Measurements from ENCODE around the gene SIRPB2. TPM values are rescaled to one million over a fixed set of nuclear protein-coding genes. Genes with fewer than 3 reads are reported as not detected.

The SIRPB2 gene
- total and polyA plus RNA-seq, 2 donors (not counting 1 experiment from before 2014, with no cell fraction given): not detected

DNA sequence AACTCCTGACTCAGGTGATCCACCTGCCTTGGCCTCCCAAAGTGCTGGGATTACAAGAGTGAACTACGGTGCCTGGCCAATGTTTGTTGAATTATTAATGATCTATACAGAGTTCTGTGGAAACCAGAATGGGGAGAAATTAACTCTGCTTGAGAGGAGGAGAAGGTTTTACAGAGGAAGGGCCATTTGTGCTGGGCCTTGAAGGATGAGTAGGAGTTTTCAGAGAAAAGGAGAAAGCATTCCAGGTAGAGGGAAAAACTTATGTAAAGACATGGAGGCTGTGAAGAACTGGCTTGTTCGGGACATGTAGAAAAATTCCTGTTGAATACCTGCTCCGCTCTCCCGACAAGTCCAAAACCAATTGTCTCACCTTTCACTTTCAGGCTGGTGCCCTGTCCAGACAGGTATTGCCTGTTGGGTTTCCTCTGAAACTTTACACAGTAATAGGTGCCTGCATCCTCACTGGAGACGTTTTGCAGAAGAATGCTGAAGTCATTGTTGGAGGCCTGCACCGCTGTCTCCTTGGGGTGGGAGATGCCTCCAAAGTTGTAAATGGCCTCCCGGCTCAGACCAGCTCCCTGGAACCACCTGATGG, 13.2 kb downstream of the SIRPB2 start:
- no peak for DNase-seq (ENCODE audit: low read depth in 2 of 2)
- Histone ChIP-seq H3K4me2 (ENCODE audit: extremely low read depth, insufficient read depth, low read length) (no peak overlapping the region), H3K4me1 (ENCODE audit: control insufficient read depth, extremely low read depth, insufficient read depth, low read length) (no peaks in the 10 kb centered on the region), H3K9me3 (ENCODE audit: control insufficient read depth, insufficient read depth, low read depth, low read length) (no peaks in the 10 kb centered on the region), H4K20me1 (ENCODE audit: control insufficient read depth, extremely low read depth, insufficient read depth, low read length) (no peaks in the 10 kb centered on the region), H3K9ac (ENCODE audit: insufficient read depth, low read length) (no peak overlapping the region), H3K36me3 (ENCODE audit: control insufficient read depth, insufficient read depth, low read length) (no peaks in the 10 kb centered on the region), H3K27me3 (ENCODE audit: control insufficient read depth, insufficient read depth, low read length) (peaks cover 7% of the 10 kb centered on the region), H3K79me2 (ENCODE audit: control insufficient read depth, insufficient read depth, low read length) (no peaks in the 10 kb centered on the region), H3K27ac (ENCODE audit: insufficient read depth, low read length) (no peak overlapping the region), H3K4me3 (replicated peaks in 1 of 4; ENCODE audit: control extremely low read depth in 1 of 4, insufficient read depth in 1 of 4, low read depth in 3 of 4, low read length in 4 of 4) (no peak overlapping the region), H2AFZ (ENCODE audit: low read length) (no peak overlapping the region)
- TF ChIP-seq, protein P1, sequence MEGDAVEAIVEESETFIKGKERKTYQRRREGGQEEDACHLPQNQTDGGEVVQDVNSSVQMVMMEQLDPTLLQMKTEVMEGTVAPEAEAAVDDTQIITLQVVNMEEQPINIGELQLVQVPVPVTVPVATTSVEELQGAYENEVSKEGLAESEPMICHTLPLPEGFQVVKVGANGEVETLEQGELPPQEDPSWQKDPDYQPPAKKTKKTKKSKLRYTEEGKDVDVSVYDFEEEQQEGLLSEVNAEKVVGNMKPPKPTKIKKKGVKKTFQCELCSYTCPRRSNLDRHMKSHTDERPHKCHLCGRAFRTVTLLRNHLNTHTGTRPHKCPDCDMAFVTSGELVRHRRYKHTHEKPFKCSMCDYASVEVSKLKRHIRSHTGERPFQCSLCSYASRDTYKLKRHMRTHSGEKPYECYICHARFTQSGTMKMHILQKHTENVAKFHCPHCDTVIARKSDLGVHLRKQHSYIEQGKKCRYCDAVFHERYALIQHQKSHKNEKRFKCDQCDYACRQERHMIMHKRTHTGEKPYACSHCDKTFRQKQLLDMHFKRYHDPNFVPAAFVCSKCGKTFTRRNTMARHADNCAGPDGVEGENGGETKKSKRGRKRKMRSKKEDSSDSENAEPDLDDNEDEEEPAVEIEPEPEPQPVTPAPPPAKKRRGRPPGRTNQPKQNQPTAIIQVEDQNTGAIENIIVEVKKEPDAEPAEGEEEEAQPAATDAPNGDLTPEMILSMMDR (conservative IDR thresholded peaks at IDR 0.05 in 1 of 2, IDR thresholded peaks at IDR 0.05 in 1 of 2; ENCODE audit: low read depth in 1 of 2, low read length in 2 of 2): no peak

DNA sequence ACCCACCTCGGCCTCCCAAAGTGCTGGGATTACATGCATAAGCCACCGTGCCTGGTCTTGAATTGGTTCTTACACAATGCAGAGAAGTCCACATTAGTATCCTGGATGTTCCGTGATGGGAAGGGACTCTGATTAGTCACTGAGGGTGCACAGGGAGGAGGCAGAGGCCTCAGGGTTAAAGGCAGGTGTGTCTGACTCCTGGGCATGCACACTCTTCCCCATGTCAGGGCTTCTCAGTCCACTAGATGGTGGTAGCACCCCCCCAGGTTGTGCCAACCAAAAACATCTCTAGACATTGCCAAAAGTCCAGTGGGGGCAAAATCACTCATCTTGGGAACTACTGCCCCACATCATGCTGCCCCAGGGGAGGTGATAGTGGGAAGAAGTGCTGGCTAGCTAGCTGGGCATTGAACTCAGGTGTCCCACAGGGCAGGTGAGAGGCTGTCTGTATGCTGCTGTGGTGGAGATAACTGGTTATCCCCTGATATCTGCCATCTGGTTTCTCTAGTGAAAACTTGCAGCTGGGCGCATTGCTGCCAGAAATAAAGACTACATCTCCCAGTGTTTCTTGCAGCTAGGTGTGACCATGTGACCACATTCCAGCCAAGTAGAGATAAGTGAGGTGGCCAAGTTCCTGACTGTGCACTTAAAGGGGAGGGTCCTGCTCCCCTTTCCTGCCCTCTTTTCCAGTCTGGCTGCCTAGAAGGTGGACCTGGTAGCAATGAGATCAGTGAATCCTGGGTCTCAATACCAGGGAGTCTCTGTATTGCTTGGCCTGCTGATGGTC, 16.2 kb downstream of the SIRPB2 start:
- Histone ChIP-seq H3K79me2 (ENCODE audit: control insufficient read depth, insufficient read depth, low read length) (no peaks in the 10 kb centered on the region), H3K36me3 (ENCODE audit: control insufficient read depth, insufficient read depth, low read length) (no peaks in the 10 kb centered on the region), H3K9ac (ENCODE audit: insufficient read depth, low read length) (no peak overlapping the region), H3K9me3 (ENCODE audit: control insufficient read depth, insufficient read depth, low read depth, low read length) (no peaks in the 10 kb centered on the region), H3K4me2 (ENCODE audit: extremely low read depth, insufficient read depth, low read length) (no peak overlapping the region), H3K4me3 (replicated peaks in 1 of 4; ENCODE audit: control extremely low read depth in 1 of 4, insufficient read depth in 1 of 4, low read depth in 3 of 4, low read length in 4 of 4) (no peak overlapping the region), H3K27ac (ENCODE audit: insufficient read depth, low read length) (no peak overlapping the region), H3K27me3 (ENCODE audit: control insufficient read depth, insufficient read depth, low read length) (peaks cover 2% of the 10 kb centered on the region), H3K4me1 (ENCODE audit: control insufficient read depth, extremely low read depth, insufficient read depth, low read length) (no peaks in the 10 kb centered on the region), H2AFZ (ENCODE audit: low read length) (no peak overlapping the region), H4K20me1 (ENCODE audit: control insufficient read depth, extremely low read depth, insufficient read depth, low read length) (no peaks in the 10 kb centered on the region)
- TF ChIP-seq, protein P1 (conservative IDR thresholded peaks at IDR 0.05 in 1 of 2, IDR thresholded peaks at IDR 0.05 in 1 of 2; ENCODE audit: low read depth in 1 of 2, low read length in 2 of 2): no peak
- TF ChIP-seq EZH2 (IDR thresholded peaks at IDR 0.05; ENCODE audit: low read length, missing control alignments): no peak
- DNase-seq (ENCODE audit: low read depth in 2 of 2): no peak

- no peaks in the 10 kb centered on the region for H3K9me3 ChIP-seq (ENCODE audit: control insufficient read depth, insufficient read depth, low read depth, low read length)
Measured at GRCh38 chr20:1474325-1474724, 16.9 kb downstream of the SIRPB2 start.

More at GRCh38 chr20:1474325-1474724, 16.9 kb downstream of the SIRPB2 start:
- Histone ChIP-seq H3K9ac (ENCODE audit: insufficient read depth, low read length) (no peak overlapping the region), H3K27ac (ENCODE audit: insufficient read depth, low read length) (no peak overlapping the region), H3K4me3 (replicated peaks in 1 of 4; ENCODE audit: control extremely low read depth in 1 of 4, insufficient read depth in 1 of 4, low read depth in 3 of 4, low read length in 4 of 4) (no peak overlapping the region), H3K4me1 (ENCODE audit: control insufficient read depth, extremely low read depth, insufficient read depth, low read length) (peaks cover 3% of the 10 kb centered on the region), H3K79me2 (ENCODE audit: control insufficient read depth, insufficient read depth, low read length) (no peaks in the 10 kb centered on the region), H3K36me3 (ENCODE audit: control insufficient read depth, insufficient read depth, low read length) (no peaks in the 10 kb centered on the region), H3K27me3 (ENCODE audit: control insufficient read depth, insufficient read depth, low read length) (peaks cover 2% of the 10 kb centered on the region), H2AFZ (ENCODE audit: low read length) (no peak overlapping the region), H3K4me2 (ENCODE audit: extremely low read depth, insufficient read depth, low read length) (no peak overlapping the region), H4K20me1 (ENCODE audit: control insufficient read depth, extremely low read depth, insufficient read depth, low read length) (no peaks in the 10 kb centered on the region)
- DNase-seq (ENCODE audit: low read depth in 2 of 2): no peak
- TF ChIP-seq, protein P1 (conservative IDR thresholded peaks at IDR 0.05 in 1 of 2, IDR thresholded peaks at IDR 0.05 in 1 of 2; ENCODE audit: low read depth in 1 of 2, low read length in 2 of 2): no peak

All from fibroblast of lung (primary cell).